Body of pancreas (tissue), 4 donors: ENCODE data around the gene PRKG1.

Source experiments
- POLR2A ChIP-seq, 3 donors: fragments of 450-650 bp; IDR thresholded peaks; one replicate each; pipeline ENCODE4 v1.6.1; 2016; ENCODE audit warnings: antibody characterized with exemption in 3 of 3, mild to moderate bottlenecking in 2 of 3
- TF ChIP-seq, protein P1 (sequence below), 7 experiments: fragments of 450-650 bp in 4 of 7; fragments of 200-600 bp in 3 of 7; sonication (generic) in 3 of 7; IDR thresholded peaks; one replicate each; pipeline ENCODE4 v1.5.1; 2016 to 2019; ENCODE audit warnings: antibody characterized with exemption in 7 of 7

DNA sequence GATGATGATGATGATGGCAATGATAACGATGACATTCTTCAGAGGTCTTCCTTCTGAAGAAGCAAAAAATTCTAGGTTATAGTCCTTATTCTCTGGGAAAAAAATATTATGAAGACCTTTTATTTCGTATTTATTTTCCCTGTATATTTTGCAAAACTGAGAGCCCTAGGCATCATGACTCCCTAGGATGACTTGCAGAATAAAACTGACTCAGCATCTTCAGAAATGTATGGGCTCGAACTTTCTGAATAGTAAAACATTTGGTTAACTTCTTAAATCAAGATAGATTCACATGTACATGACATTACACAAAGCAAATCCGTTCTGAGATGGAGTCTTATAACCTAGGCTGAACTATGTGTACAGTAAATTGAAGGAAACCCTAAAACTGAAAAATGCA, 1269.2 kb downstream of the PRKG1 start:
- TF ChIP-seq POLR2A (IDR thresholded peaks at IDR 0.05): no peak
- TF ChIP-seq, protein P1, sequence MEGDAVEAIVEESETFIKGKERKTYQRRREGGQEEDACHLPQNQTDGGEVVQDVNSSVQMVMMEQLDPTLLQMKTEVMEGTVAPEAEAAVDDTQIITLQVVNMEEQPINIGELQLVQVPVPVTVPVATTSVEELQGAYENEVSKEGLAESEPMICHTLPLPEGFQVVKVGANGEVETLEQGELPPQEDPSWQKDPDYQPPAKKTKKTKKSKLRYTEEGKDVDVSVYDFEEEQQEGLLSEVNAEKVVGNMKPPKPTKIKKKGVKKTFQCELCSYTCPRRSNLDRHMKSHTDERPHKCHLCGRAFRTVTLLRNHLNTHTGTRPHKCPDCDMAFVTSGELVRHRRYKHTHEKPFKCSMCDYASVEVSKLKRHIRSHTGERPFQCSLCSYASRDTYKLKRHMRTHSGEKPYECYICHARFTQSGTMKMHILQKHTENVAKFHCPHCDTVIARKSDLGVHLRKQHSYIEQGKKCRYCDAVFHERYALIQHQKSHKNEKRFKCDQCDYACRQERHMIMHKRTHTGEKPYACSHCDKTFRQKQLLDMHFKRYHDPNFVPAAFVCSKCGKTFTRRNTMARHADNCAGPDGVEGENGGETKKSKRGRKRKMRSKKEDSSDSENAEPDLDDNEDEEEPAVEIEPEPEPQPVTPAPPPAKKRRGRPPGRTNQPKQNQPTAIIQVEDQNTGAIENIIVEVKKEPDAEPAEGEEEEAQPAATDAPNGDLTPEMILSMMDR (IDR thresholded peaks at IDR 0.05): no peak
